HG02763 (cell line): Measurements from ENCODE around the gene STN1.

ENCODE experiments used
- ATAC-seq: cut with Tn5 transposase; IDR thresholded peaks from one replicate; pipeline ENCODE4 v1.9.1; 2021; ENCODE audit warnings: mild to moderate bottlenecking, moderate library complexity; ENCODE audit not compliant: unreplicated experiment

Gene STN1

DNA sequence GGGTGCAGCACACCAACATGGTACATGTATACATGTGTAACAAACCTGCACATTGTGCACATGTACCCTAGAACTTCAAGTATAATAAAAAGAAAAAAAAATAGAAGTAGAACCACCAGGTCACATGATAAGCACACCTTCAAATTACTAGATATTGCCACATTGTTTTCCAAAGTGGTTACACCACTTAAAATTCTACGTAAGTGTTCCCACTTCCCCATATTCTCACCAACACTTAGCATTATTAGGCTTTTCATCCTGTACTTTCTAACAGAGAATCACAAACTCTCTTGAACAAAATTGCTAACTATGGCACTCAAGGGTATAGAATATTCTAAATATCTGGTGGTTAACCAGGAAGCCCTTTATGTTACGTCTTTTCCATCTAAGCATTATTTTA lies 85.2 kb downstream of the STN1 start:
- ATAC-seq = no peak
